Muscle of leg (tissue), 11 donors: ENCODE measurements around the gene ITGBL1. TPM values are rescaled to one million over a fixed set of nuclear protein-coding genes. Genes with fewer than 3 reads are reported as not detected.
A peak's percentile ranks its signal among the peaks of the same experiment; 100 is the strongest.

ENCODE experiments used
- DNase-seq: peaks from one replicate; pipeline ENCODE4 v3.0.0; 2013
- H3K27ac ChIP-seq: one replicate; pipeline ENCODE4 v1.5.1; 2013; ENCODE audit warnings: mild to moderate bottlenecking, low read length, control low read depth
- H3K27me3 ChIP-seq: one replicate; pipeline ENCODE4 v1.6.1; 2013; ENCODE audit warnings: low read length; ENCODE audit not compliant: control insufficient read depth, insufficient read depth
- H3K36me3 ChIP-seq: one replicate; pipeline ENCODE4 v1.6.1; 2013; ENCODE audit warnings: low read length; ENCODE audit not compliant: control insufficient read depth, insufficient read depth
- H3K4me1 ChIP-seq: one replicate; pipeline ENCODE4 v1.6.1; 2013; ENCODE audit warnings: low read length; ENCODE audit not compliant: control insufficient read depth, insufficient read depth
- H3K4me3 ChIP-seq: one replicate; pipeline ENCODE4 v1.5.1; 2013; ENCODE audit warnings: low read length, control low read depth
- H3K9me3 ChIP-seq: replicated peaks from 2 replicates; pipeline ENCODE4 v1.6.1; 2013; ENCODE audit warnings: low read depth, low read length; ENCODE audit not compliant: control insufficient read depth
- WGBS: methylation state at CpG from one replicate; pipeline ENCODE4 v1.1.5; 2013; ENCODE audit warnings: missing lambda C conversion rate; ENCODE audit not compliant: insufficient coverage; 5-methylcytosine and 5-hydroxymethylcytosine counted together
- polyA plus RNA-seq, 8 donors: library from polyadenylated mRNA; unstranded; fragments of 120-200 nt; gene quantifications; one replicate each; pipeline versions ENCODE4 v1.2.1 to v1.2.3, GENCODE V29; 2013; ENCODE audit warnings: inconsistent platforms in 1 of 8, low replicate concordance in 1 of 8; ENCODE audit not compliant: insufficient read length in 8 of 8, insufficient read depth in 1 of 8
- total RNA-seq: library from RNA; stranded (reverse); fragments of 120-200 nt; gene quantifications from one replicate; pipeline ENCODE4 v1.2.4, GENCODE V29; 2013

The ITGBL1 gene
- total and polyA plus RNA-seq, 9 donors: 0.96 to 22.4 (median 3.3) TPM

DNA sequence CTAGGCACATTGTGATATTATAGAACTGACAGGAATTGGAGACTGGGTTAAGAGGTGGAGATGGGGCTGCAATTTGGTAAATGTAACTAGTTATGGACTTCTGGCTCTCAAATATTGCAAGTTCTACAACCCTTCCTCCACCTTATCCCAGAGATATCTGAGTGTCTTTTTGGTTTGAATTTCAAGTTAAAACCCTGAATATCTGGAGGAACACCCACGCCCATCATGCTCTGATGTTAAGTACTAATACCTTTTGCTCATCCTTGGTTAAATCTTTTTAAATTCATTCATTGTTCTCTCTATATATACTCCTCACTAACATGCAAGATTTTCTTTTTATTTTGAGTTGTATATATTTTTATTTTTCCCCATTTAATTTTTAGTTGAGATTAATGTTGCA lies 28.9 kb downstream of the ITGBL1 start:
- H3K4me1 ChIP-seq: no peaks in the 10 kb centered on the region
- no peak for DNase-seq
- H3K27me3 ChIP-seq: no peaks in the 10 kb centered on the region
- H3K4me3 ChIP-seq: no peak overlapping the region
- no peaks in the 10 kb centered on the region for H3K9me3 ChIP-seq
- no CpG with 5 or more reads among the region's 1 CpG for WGBS
- H3K27ac ChIP-seq: no peak overlapping the region
- H3K36me3 ChIP-seq: no peaks in the 10 kb centered on the region

DNA sequence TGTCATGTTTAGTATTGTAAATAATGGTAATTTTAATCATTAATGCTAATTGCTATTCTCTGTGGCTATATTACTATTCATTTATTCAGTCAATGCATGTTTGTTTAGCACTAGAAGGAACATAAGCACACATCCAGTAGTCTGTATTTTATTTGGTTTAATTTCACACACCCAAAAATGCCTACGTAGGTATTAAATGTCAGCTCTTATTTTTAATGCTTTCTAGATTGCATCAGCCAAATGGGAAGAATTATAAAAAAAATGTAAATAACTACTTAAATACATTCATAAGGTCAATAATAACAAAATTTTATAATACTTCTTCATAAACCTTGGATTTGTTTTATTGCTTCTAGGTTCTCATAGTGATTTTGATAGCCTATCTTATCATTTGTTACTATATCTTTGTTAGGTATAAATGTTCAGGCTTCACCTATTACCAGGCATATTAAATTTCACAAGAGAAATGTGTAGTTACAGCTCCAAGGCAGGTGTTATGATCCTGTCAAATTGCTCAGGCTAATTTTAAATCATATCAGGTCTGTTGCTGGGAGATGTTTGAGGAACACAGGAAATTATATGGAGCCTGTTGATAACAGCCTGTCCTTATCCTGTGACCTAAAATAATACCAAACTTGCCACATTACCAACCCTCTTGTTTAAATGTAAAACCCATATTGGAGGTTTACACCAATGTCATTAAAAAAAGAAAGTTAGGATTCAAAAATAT lies 34.4 kb downstream of the ITGBL1 start:
- Histone ChIP-seq H3K9me3 (no peaks in the 10 kb centered on the region), H3K36me3 (no peaks in the 10 kb centered on the region), H3K27ac (no peak overlapping the region), H3K4me3 (no peak overlapping the region), H3K27me3 (no peaks in the 10 kb centered on the region), H3K4me1 (no peaks in the 10 kb centered on the region)
- no CpG with 5 or more reads among the region's 1 CpG for WGBS
- DNase-seq: no peak

DNA sequence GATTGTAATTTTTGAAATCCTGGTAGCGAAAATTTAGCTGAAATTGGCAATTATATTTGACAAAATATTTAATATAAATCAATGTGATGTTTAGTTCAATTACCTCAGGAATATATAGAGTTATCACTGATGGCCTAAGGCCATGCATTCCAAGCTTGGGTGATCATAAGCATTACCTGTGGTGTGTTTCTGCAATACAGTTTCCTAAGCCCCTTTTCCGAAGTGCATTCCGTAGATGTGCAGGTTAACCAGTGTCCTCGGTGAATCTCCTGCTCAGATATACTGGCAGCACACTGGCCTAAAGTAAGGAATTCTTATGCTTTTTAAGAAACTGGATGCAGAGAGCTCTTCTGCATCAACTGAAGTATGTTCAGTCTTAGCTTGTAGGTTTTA lies 35.0 kb downstream of the ITGBL1 start:
- no peaks in the 10 kb centered on the region for H3K9me3 ChIP-seq
- WGBS: 100% methylated on average over 1 of the region's 4 CpGs
- no peaks in the 10 kb centered on the region for H3K36me3 ChIP-seq
- H3K27me3 ChIP-seq: no peaks in the 10 kb centered on the region
- H3K27ac ChIP-seq: no peak overlapping the region
- no peaks in the 10 kb centered on the region for H3K4me1 ChIP-seq
- H3K4me3 ChIP-seq: no peak overlapping the region
- no peak for DNase-seq

DNA sequence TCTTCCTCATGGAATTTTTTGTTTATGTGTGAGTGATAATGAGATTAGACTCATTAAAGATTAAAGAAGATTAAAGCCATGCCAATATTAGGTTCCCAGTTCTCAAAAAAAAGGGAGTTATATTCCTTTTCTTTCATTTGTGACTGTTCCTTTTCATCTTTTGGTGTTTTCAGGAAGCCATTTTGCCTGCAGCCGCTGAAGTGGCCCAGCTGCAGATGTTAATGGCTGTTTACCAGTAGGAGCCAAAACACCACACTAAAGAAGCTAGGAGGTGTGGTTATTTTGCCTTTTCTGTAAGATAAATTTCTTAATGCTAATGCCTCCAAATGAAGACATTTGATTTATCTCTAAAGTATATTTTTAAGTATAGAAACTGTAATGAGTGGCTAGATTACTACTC lies 36.3 kb downstream of the ITGBL1 start:
- no peak for DNase-seq
- Histone ChIP-seq H3K36me3 (no peaks in the 10 kb centered on the region), H3K27me3 (no peaks in the 10 kb centered on the region), H3K27ac (no peak overlapping the region), H3K9me3 (no peaks in the 10 kb centered on the region), H3K4me3 (no peak overlapping the region), H3K4me1 (no peaks in the 10 kb centered on the region)
- no CpG with 5 or more reads among the region's 1 CpG for WGBS

DNA sequence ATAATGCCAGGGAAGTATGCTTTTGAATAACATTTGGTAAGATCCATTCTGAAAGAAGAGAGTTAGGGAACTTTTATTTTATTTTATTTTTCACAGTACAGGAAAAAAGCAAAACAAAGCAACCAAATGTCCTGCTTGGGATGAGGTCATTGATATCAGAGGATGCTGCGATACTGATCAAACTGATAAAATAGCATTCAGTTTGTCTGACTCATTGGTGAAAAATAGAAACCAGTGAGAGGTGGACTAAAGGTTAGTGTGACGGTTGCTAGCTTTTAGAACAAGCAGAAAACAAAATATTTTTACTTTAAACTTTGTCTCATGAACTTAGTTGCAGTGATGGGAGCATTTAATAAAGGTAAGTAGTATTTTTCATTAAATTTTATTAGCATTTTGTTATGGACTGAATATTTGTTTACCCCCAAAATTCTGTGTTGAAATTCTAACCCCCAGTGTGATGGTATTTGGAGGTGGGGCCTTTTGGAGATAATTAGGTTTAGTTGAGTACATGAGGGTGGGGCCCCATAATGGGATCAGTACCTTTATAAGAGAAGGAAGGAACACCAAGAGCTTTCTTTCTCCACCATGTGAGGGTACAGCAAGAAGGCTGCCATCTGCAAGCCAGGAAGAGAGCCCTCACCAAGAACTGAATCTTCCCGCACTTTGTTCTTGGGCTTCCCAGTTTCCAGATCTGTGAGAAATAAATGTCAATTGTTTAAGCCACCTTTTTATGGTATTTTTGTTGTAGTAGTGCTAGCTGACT lies 37.3 kb downstream of the ITGBL1 start:
- no peaks in the 10 kb centered on the region for H3K9me3 ChIP-seq
- H3K27me3 ChIP-seq: no peaks in the 10 kb centered on the region
- H3K36me3 ChIP-seq: no peaks in the 10 kb centered on the region
- no peak for DNase-seq
- no peak overlapping the region for H3K4me3 ChIP-seq
- H3K27ac ChIP-seq: no peak overlapping the region
- 83% methylated on average over 1 of the region's 3 CpGs for WGBS
- H3K4me1 ChIP-seq: no peaks in the 10 kb centered on the region

DNA sequence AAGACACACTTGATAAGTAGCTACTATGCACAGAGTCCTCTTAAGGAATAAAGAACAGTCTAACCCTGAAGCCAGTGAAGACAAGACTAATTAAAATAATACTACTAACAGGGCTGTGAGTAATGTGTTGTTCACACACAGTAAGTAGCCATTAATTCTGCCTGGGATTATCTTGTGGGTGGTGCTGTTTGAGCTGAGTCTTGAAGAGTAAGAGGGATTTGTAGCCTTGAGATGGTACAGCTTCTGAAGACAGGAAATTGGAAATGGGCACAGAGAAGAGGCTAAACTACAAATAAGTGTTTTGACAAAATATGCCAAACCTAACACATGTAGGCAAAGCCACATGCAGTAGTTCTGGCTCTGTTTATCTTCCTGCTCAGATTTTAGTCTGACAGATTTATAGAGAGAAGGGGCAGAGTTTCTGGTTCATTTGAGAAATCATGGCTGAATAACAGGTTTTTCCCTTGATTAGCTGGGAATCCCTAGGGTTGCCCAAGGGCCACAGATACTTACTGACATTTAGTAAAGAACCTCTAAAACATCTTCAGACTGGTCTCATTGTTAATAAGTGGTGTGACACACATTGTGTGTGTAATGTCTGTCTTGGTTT lies 38.0 kb downstream of the ITGBL1 start:
- Histone ChIP-seq H3K9me3 (no peaks in the 10 kb centered on the region), H3K4me1 (no peaks in the 10 kb centered on the region), H3K4me3 (no peak overlapping the region), H3K27ac (no peak overlapping the region), H3K36me3 (no peaks in the 10 kb centered on the region), H3K27me3 (no peaks in the 10 kb centered on the region)
- no peak for DNase-seq

DNA sequence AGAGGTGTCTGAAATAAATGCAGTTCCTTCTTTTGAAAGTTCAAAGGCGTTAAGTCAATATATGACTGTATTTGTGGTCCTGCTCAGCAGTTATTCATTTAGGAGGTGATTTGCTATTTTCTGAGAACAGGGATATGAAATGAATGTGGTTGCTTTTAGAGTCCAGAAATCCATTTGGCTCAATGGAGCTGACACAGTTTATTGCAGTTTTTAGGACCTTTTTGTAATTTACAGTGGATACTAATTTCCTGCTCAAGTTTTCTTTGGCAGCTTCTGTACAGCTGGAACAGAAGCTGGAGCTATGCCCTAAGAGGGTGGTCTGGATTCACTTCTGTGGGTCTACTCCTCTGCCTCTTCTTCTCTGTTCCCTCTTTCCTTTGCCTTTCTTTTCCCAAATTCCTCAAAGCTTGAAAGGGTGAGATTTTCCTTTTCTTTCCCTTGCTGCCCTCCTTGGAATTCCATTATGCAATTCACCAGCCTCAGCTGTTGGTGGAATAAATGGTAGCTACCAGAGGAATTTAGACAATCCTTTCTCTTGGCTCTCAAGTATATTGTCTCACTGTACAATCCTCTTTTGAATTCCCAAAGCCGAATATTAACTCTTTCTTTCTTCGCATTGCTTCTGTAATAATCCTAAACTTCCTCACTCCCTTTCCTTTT lies 39.9 kb downstream of the ITGBL1 start:
- no peak overlapping the region for H3K27ac ChIP-seq
- WGBS: 100% methylated on average over 1 of the region's 3 CpGs
- H3K36me3 ChIP-seq: no peaks in the 10 kb centered on the region
- H3K27me3 ChIP-seq: no peaks in the 10 kb centered on the region
- H3K9me3 ChIP-seq: no peaks in the 10 kb centered on the region
- H3K4me1 ChIP-seq: no peaks in the 10 kb centered on the region
- DNase-seq: peak; percentile 3
- H3K4me3 ChIP-seq: no peak overlapping the region

DNA sequence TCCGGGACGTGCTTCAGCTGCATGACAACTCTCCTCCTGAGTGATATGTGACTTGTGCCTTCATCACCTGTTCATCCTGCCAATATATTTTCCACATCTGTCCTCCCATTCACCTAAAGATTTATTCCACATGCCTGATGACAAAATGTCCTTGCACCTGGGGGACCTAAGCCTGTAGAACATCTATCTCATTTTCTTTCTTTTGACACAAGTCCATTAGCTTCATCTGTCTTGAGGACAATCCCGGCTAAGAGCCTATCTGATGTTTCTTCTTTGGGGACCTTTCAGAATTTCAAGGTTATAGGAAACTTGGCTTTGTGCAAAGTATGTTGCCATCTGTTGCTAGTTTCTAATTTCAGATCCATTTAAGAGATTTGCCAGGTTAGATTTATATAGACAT lies 41.1 kb downstream of the ITGBL1 start:
- WGBS: no CpG with 5 or more reads among the region's 3 CpGs
- Histone ChIP-seq H3K27ac (no peak overlapping the region), H3K36me3 (no peaks in the 10 kb centered on the region), H3K4me1 (no peaks in the 10 kb centered on the region), H3K9me3 (no peaks in the 10 kb centered on the region), H3K4me3 (no peak overlapping the region), H3K27me3 (no peaks in the 10 kb centered on the region)
- no peak for DNase-seq

DNA sequence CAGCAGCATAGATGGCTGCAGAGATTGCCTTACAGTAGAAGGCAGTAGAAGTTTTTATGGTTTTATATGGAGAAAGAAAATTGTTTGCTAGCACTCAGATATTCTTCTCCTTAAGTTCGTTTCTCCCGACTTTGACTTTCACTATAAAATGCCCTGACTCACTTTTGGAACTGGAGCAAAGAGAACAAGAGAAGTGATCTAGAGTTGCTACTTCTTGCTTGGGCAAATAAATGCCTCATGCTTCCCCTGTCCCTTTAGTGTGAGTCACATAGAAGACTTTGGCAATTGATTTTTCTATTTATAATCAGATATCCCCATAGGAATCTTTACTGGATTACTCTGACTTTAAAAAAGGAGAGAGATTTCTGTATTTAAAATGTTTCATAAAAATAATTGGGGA lies 46.9 kb downstream of the ITGBL1 start:
- H3K27me3 ChIP-seq: no peaks in the 10 kb centered on the region
- no peaks in the 10 kb centered on the region for H3K9me3 ChIP-seq
- no CpG with 5 or more reads among the region's 2 CpGs for WGBS
- no peak overlapping the region for H3K27ac ChIP-seq
- H3K4me3 ChIP-seq: no peak overlapping the region
- no peak for DNase-seq
- no peaks in the 10 kb centered on the region for H3K36me3 ChIP-seq
- H3K4me1 ChIP-seq: no peaks in the 10 kb centered on the region

DNA sequence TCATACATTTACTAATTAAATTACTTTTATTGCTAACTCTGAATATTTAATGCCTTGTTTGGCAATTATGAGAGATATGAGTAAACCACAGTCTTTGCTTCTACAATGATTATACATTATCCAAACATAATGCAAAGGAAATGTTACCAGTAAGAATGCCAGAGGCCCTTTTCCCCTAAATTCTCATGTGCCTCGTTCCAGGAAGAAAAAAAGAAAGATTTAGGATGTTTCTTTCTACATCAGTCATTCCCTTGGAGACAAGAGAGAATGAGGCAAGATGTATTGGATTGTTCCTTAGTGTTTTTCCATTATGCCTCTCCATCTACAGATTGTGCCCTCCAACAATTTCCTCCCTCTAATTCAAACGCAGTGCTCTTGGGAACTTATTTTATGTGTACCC lies 50.1 kb downstream of the ITGBL1 start:
- no CpG with 5 or more reads among the region's 2 CpGs for WGBS
- H3K27me3 ChIP-seq: no peaks in the 10 kb centered on the region
- H3K4me3 ChIP-seq: no peak overlapping the region
- no peaks in the 10 kb centered on the region for H3K9me3 ChIP-seq
- DNase-seq: no peak
- H3K36me3 ChIP-seq: no peaks in the 10 kb centered on the region
- no peaks in the 10 kb centered on the region for H3K4me1 ChIP-seq
- H3K27ac ChIP-seq: no peak overlapping the region
